ENCODE measurements around the gene GADL1.

The GADL1 gene

GRCh38 chr3:30893678-30894325 is 659 bp downstream of the GADL1 start:
- no peaks in the 10 kb centered on the region for H3K36me3 ChIP-seq (ENCODE audit: low read length)
- H3K4me3 ChIP-seq (ENCODE audit: insufficient read depth, low read length, poor library complexity, severe bottlenecking) = no peak overlapping the region
- no peak overlapping the region for H2AFZ ChIP-seq (ENCODE audit: low read depth, low read length, severe bottlenecking)
- H4K20me1 ChIP-seq (ENCODE audit: low read depth, low read length) = no peaks in the 10 kb centered on the region
- H3K79me2 ChIP-seq (ENCODE audit: insufficient read depth, low read length) = no peaks in the 10 kb centered on the region
- no peak overlapping the region for H3K27ac ChIP-seq (ENCODE audit: low read depth, low read length)
- no peak overlapping the region for H3K9ac ChIP-seq (ENCODE audit: low read length)
- TF ChIP-seq EZH2phosphoT487 (conservative IDR thresholded peaks at IDR 0.05; ENCODE audit: low read length) (no peak), CTCF (IDR thresholded peaks at IDR 0.05; ENCODE audit: insufficient read depth, low read length, poor library complexity, severe bottlenecking) (no peak)
- H3K9me3 ChIP-seq (ENCODE audit: insufficient read depth, low read length) = no peaks in the 10 kb centered on the region
- no peaks in the 10 kb centered on the region for H3K9me2 ChIP-seq (replicated peaks; ENCODE audit: insufficient read depth, low read length)
- H3K27me3 ChIP-seq (ENCODE audit: low read length) = no peaks in the 10 kb centered on the region
- H3K4me2 ChIP-seq (ENCODE audit: low read depth, low read length, poor library complexity, severe bottlenecking) = no peak overlapping the region
- no peaks in the 10 kb centered on the region for H3F3A ChIP-seq (ENCODE audit: insufficient read depth)

GRCh38 chr3:30890907-30891306 is 3.6 kb downstream of the GADL1 start:
- no peak overlapping the region for H2AFZ ChIP-seq (ENCODE audit: low read depth, low read length, severe bottlenecking)
- no peaks in the 10 kb centered on the region for H3K36me3 ChIP-seq (ENCODE audit: low read length)
- no peaks in the 10 kb centered on the region for H3K27me3 ChIP-seq (ENCODE audit: low read length)
- H3K9me2 ChIP-seq (replicated peaks; ENCODE audit: insufficient read depth, low read length) = no peaks in the 10 kb centered on the region
- no peak overlapping the region for H3K4me2 ChIP-seq (ENCODE audit: low read depth, low read length, poor library complexity, severe bottlenecking)
- H3K79me2 ChIP-seq (ENCODE audit: insufficient read depth, low read length) = no peaks in the 10 kb centered on the region
- H3K4me3 ChIP-seq (ENCODE audit: insufficient read depth, low read length, poor library complexity, severe bottlenecking) = no peak overlapping the region
- H3K9me3 ChIP-seq (ENCODE audit: insufficient read depth, low read length) = peaks cover 3% of the 10 kb centered on the region; the same call in 1 of the 2 replicates
- no peak for TF ChIP-seq EZH2phosphoT487 (conservative IDR thresholded peaks at IDR 0.05; ENCODE audit: low read length)
- TF ChIP-seq CTCF (IDR thresholded peaks at IDR 0.05; ENCODE audit: insufficient read depth, low read length, poor library complexity, severe bottlenecking) = no peak
- no peaks in the 10 kb centered on the region for H4K20me1 ChIP-seq (ENCODE audit: low read depth, low read length)
- H3K9ac ChIP-seq (ENCODE audit: low read length) = no peak overlapping the region
- no peak overlapping the region for H3K27ac ChIP-seq (ENCODE audit: low read depth, low read length)
- no peaks in the 10 kb centered on the region for H3F3A ChIP-seq (ENCODE audit: insufficient read depth)

GRCh38 chr3:30886888-30887287 is 7.6 kb downstream of the GADL1 start:
- no peaks in the 10 kb centered on the region for H3K36me3 ChIP-seq (ENCODE audit: low read length)
- TF ChIP-seq CTCF (IDR thresholded peaks at IDR 0.05; ENCODE audit: insufficient read depth, low read length, poor library complexity, severe bottlenecking) (no peak), EZH2phosphoT487 (conservative IDR thresholded peaks at IDR 0.05; ENCODE audit: low read length) (no peak)
- H3K4me2 ChIP-seq (ENCODE audit: low read depth, low read length, poor library complexity, severe bottlenecking) = no peak overlapping the region
- no peak overlapping the region for H2AFZ ChIP-seq (ENCODE audit: low read depth, low read length, severe bottlenecking)
- H3F3A ChIP-seq (ENCODE audit: insufficient read depth) = no peaks in the 10 kb centered on the region
- H3K9ac ChIP-seq (ENCODE audit: low read length) = no peak overlapping the region
- no peaks in the 10 kb centered on the region for H4K20me1 ChIP-seq (ENCODE audit: low read depth, low read length)
- H3K9me3 ChIP-seq (ENCODE audit: insufficient read depth, low read length) = peaks cover 3% of the 10 kb centered on the region; the same call in 1 of the 2 replicates
- no peaks in the 10 kb centered on the region for H3K79me2 ChIP-seq (ENCODE audit: insufficient read depth, low read length)
- no peaks in the 10 kb centered on the region for H3K9me2 ChIP-seq (replicated peaks; ENCODE audit: insufficient read depth, low read length)
- no peaks in the 10 kb centered on the region for H3K27me3 ChIP-seq (ENCODE audit: low read length)
- H3K4me3 ChIP-seq (ENCODE audit: insufficient read depth, low read length, poor library complexity, severe bottlenecking) = no peak overlapping the region
- no peak overlapping the region for H3K27ac ChIP-seq (ENCODE audit: low read depth, low read length)
